HG02840 (cell line): ENCODE measurements around the gene ATXN7L3.
A peak's percentile ranks its signal among the peaks of the same experiment; 100 is the strongest.
"Not testable (repeated sequence)": the region's sequence is repeated elsewhere in the genome, so short reads cannot be mapped to it uniquely, and the experiment has no call there.

Source experiments
- ATAC-seq: cut with Tn5 transposase; IDR thresholded peaks from one replicate; pipeline ENCODE4 v1.9.1; 2021; ENCODE audit warnings: mild to moderate bottlenecking, moderate library complexity, moderate number of reproducible peaks; ENCODE audit not compliant: unreplicated experiment, low FRiP score

Gene ATXN7L3

GRCh38 chr17:44199553-44200477 lies at the start of gene ATXN7L3:
ATXN7L3 (minus strand) TSS chr17:44199884; CDS start chr17:44198070, 1,814 bp downstream.
- ATAC-seq = peak; percentile 66

GRCh38 chr17:44247876-44248736 lies 48.4 kb upstream of the ATXN7L3 start:
- ATAC-seq = no peak

- ATAC-seq = no peak
Measured at GRCh38 chr17:44247440-44247841, 47.8 kb upstream of the ATXN7L3 start.

GRCh38 chr17:44241106-44241624 lies 41.5 kb upstream of the ATXN7L3 start:
- no peak for ATAC-seq

GRCh38 chr17:44237886-44238285 lies 38.2 kb upstream of the ATXN7L3 start:
- ATAC-seq = not testable (repeated sequence)

- ATAC-seq = no peak
Measured at GRCh38 chr17:44236444-44236991, 36.8 kb upstream of the ATXN7L3 start.

GRCh38 chr17:44235583-44235936 lies 35.9 kb upstream of the ATXN7L3 start:
- ATAC-seq = no peak

- no peak for ATAC-seq
Measured at GRCh38 chr17:44233582-44233981, 33.9 kb upstream of the ATXN7L3 start.

- ATAC-seq = no peak
Measured at GRCh38 chr17:44232061-44232460, 32.4 kb upstream of the ATXN7L3 start.

GRCh38 chr17:44230140-44230539 lies 30.5 kb upstream of the ATXN7L3 start:
- no peak for ATAC-seq

GRCh38 chr17:44229090-44229489 lies 29.4 kb upstream of the ATXN7L3 start:
- no peak for ATAC-seq

- no peak for ATAC-seq
Measured at GRCh38 chr17:44223541-44224071, 23.9 kb upstream of the ATXN7L3 start.

GRCh38 chr17:44222112-44222869 lies 22.6 kb upstream of the ATXN7L3 start:
- ATAC-seq = no peak

- ATAC-seq = no peak
Measured at GRCh38 chr17:44221862-44222111, 22.1 kb upstream of the ATXN7L3 start.

- ATAC-seq = no peak
Measured at GRCh38 chr17:44221084-44221861, 21.6 kb upstream of the ATXN7L3 start.

- no peak for ATAC-seq
Measured at GRCh38 chr17:44220213-44221083, 20.8 kb upstream of the ATXN7L3 start.

- ATAC-seq = peak; percentile 5
Measured at GRCh38 chr17:44219616-44220212, 20.0 kb upstream of the ATXN7L3 start, which contains the start of gene UBTF. UBTF (minus strand) TSS chr17:44219675; CDS start chr17:44218229, 1,446 bp downstream.

- peak; percentile 41 for ATAC-seq
Measured at GRCh38 chr17:44219108-44219615, 19.5 kb upstream of the ATXN7L3 start.
